ENCODE data around the gene MDC1.

GRCh38 chr6:30721198-30722024 is 4.3 kb upstream of the MDC1 start:
- TF ChIP-seq NR2C2 (CRISPR knock-in tag; IDR thresholded peaks at IDR 0.05) = no peak
- TF ChIP-seq FOXP4 (CRISPR knock-in tag; IDR thresholded peaks at IDR 0.05) = no peak
- TF ChIP-seq CTCF (IDR thresholded peaks at IDR 0.05) = peak; percentile 19; the same call in 1 of the 2 replicates
- no peak for TF ChIP-seq CREB1 (CRISPR knock-in tag; IDR thresholded peaks at IDR 0.05)
- no peak for TF ChIP-seq AFF4 (CRISPR knock-in tag; IDR thresholded peaks at IDR 0.05; ENCODE audit: borderline replicate concordance)
- no peak for TF ChIP-seq ZNF232 (CRISPR knock-in tag; IDR thresholded peaks at IDR 0.05)
